Body of pancreas (tissue), 4 donors: ENCODE results near the gene PCBD2. TPM values are rescaled to one million over a fixed set of nuclear protein-coding genes. Genes with fewer than 3 reads are reported as not detected.

Source experiments
- ATAC-seq: fragments of 150-250 bp; one replicate; pipeline ENCODE4 v1.9.1; 2016
- DNase-seq, 4 donors: peaks; one replicate each; pipeline ENCODE4 v3.0.0-alpha.2; 2019
- H3K27ac ChIP-seq, 4 donors: fragments of 200-600 bp; sonication (generic); 1 replicate in 3 of 4; 2 replicates in 1 of 4; pipeline versions ENCODE4 v1.5.1 to v1.6.1; 2016 to 2019; ENCODE audit warnings: mild to moderate bottlenecking in 1 of 4, mixed read lengths in 1 of 4, moderate library complexity in 1 of 4
- H3K27me3 ChIP-seq, 2 donors: fragments of 200-600 bp; sonication (generic); one replicate each; pipeline ENCODE4 v1.6.0; 2016; ENCODE audit warnings: mild to moderate bottlenecking in 1 of 2
- H3K36me3 ChIP-seq, 2 donors: fragments of 200-600 bp; sonication (generic); replicated peaks in 1 of 2; 2 replicates each; pipeline ENCODE4 v1.5.1; 2016; ENCODE audit warnings: low read depth in 2 of 2; ENCODE audit not compliant: insufficient read depth in 1 of 2
- H3K4me1 ChIP-seq: fragments of 200-600 bp; sonication (generic); one replicate; pipeline ENCODE4 v1.6.0; 2016
- H3K4me3 ChIP-seq, 2 donors: fragments of 200-600 bp; sonication (generic); 1 replicate in 1 of 2; 2 replicates in 1 of 2; pipeline ENCODE4 v1.5.1; 2016 to 2019
- H3K9me3 ChIP-seq, 3 donors: fragments of 200-600 bp; sonication (generic); 1 replicate in 2 of 3; 2 replicates in 1 of 3; pipeline ENCODE4 v1.5.1; 2016
- POLR2A ChIP-seq, 3 donors: fragments of 450-650 bp; IDR thresholded peaks; one replicate each; pipeline ENCODE4 v1.6.1; 2016; ENCODE audit warnings: antibody characterized with exemption in 3 of 3, mild to moderate bottlenecking in 2 of 3
- WGBS, 2 donors: methylation state at CpG; one replicate each; pipeline ENCODE4 v1.1.5; 2017; 5-methylcytosine and 5-hydroxymethylcytosine counted together
- intact Hi-C: fragments of 100-400 bp; cut with DNase I; formaldehyde crosslinking; loops from one replicate; pipeline ENCODE4 v1.15.1; 2023
- microRNA counts, 2 donors: library from miRNA; unstranded; fragments of <30 nt; microRNA quantifications; one replicate each; lab custom pipeline; 2017
- microRNA-seq, 2 donors: library from miRNA; unstranded; fragments of <30 nt; microRNA quantifications; one replicate each; pipeline ENCODE4, GENCODE V29; 2016; ENCODE audit warnings: borderline number of aligned reads in 2 of 2, borderline replicate concordance in 2 of 2
- small RNA-seq: library from RNA; depleted of rRNA; stranded (forward); fragments of <200 nt; gene quantifications from one replicate; pipeline ENCODE3, GENCODE V24; 2016
- total RNA-seq, 2 donors: library from RNA; depleted of rRNA; stranded (reverse); fragments of >200 nt; gene quantifications; one replicate each; pipeline ENCODE4 v1.1.0, GENCODE V29; 2016
- TF ChIP-seq, protein P1 (sequence below), 7 experiments: fragments of 450-650 bp in 4 of 7; fragments of 200-600 bp in 3 of 7; sonication (generic) in 3 of 7; IDR thresholded peaks; one replicate each; pipeline ENCODE4 v1.5.1; 2016 to 2019; ENCODE audit warnings: antibody characterized with exemption in 7 of 7

Gene PCBD2
- total RNA-seq, 2 donors from 2014 or later: 9.9 to 15.8 TPM

DNA sequence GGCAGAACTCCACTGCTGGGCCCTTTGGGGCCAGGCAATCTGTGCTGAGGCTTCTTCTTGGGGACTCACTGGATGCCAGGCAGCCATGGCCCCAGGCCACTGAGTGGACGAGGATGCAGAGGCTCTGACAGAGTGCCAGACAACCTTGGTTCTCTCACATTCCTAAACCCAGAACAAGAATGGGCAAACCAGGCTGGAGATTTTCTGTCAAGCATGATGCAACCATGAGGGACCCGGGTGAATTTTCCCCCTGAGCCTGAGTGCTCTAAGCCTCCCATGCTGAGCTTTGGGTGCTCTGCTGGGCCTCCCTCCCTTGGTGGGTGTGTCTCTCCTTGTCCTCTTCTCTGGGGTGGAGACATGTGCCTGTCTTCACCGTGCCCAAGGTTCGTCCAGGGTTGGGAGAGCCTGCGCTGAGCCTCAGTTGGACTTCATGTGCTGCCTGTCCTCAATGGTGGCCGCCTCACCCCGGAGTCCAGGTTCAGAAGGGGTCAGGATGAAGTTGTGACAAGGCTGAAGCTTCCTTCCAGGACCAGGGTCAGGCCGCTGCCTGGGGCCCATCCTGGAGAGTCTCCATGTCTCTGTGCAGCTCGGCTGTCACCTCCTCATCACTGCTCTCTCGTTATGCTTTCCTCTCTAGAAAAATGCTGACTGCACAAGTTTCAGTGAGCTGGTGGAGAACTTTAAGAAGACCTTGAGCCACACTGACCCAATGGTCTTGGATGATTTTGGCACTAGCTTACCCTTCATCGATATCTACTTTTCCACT is 105.0 kb downstream of the PCBD2 start:
- ATAC-seq (no peak), DNase-seq (no peak)
- Histone ChIP-seq H3K4me3 (no peak overlapping the region), H3K4me1 (peaks cover 12% of the 10 kb centered on the region), H3K27ac (no peak overlapping the region), H3K27me3 (no peaks in the 10 kb centered on the region), H3K9me3 (no peaks in the 10 kb centered on the region), H3K36me3 (no peaks in the 10 kb centered on the region)
- 90 to 93% methylated on average over 6 to 11 of the region's 11 CpGs for WGBS, 2 donors
- TF ChIP-seq, protein P1, sequence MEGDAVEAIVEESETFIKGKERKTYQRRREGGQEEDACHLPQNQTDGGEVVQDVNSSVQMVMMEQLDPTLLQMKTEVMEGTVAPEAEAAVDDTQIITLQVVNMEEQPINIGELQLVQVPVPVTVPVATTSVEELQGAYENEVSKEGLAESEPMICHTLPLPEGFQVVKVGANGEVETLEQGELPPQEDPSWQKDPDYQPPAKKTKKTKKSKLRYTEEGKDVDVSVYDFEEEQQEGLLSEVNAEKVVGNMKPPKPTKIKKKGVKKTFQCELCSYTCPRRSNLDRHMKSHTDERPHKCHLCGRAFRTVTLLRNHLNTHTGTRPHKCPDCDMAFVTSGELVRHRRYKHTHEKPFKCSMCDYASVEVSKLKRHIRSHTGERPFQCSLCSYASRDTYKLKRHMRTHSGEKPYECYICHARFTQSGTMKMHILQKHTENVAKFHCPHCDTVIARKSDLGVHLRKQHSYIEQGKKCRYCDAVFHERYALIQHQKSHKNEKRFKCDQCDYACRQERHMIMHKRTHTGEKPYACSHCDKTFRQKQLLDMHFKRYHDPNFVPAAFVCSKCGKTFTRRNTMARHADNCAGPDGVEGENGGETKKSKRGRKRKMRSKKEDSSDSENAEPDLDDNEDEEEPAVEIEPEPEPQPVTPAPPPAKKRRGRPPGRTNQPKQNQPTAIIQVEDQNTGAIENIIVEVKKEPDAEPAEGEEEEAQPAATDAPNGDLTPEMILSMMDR (IDR thresholded peaks at IDR 0.05): no peak
- TF ChIP-seq POLR2A (IDR thresholded peaks at IDR 0.05): no peak
- intact Hi-C loops: no loop called here

DNA sequence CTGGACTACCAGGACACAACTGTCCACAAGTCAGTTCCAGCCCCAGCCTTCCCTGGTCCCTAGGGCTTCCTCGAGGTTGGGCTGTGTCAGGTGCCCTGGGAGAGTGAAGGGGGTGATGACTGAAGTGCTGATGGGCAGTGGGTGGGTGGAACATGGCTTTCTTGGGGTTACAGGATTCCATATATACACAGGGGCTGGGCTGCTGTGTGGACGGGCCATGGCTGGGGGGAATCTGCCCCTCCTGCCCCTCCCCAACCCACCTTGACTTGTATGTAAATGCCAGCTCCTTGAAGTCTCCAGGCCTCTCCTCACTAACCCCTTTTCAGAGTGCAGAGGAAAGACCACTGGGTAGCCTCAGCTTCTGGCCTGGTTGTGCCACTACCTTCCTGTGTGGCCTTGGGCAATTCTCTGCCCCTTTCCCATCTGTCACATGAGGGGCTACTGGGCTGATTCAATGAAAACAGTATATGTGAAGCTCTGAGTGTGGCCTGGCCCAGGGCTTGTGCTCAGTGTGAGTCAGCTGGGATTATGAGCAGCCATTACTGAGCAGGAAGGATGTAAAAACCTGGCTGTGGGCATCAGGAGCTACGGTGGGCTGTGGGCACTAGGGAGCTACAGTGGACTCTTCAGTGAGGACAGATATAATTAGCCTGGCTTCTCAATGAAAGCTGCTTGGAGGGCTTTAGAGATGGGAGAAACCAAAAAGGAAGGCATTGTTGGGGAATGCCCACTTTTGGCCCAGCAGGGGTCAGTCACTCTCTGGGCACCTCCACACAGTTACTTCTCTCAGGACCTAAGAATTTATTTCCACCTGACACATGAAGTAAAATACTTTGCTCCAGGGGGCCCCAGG is 105.8 kb downstream of the PCBD2 start:
- DNase-seq (no peak), ATAC-seq (no peak)
- TF ChIP-seq POLR2A (IDR thresholded peaks at IDR 0.05): no peak
- TF ChIP-seq, protein P1 (IDR thresholded peaks at IDR 0.05): no peak
- no peaks in the 10 kb centered on the region for H3K36me3 ChIP-seq
- no peaks in the 10 kb centered on the region for H3K27me3 ChIP-seq
- no peak overlapping the region for H3K4me3 ChIP-seq
- H3K27ac ChIP-seq: no peak overlapping the region
- 90 to 91% methylated on average over 3 of the region's 3 CpGs for WGBS, 2 donors
- intact Hi-C loops: no loop called here
- H3K4me1 ChIP-seq: peaks cover 16% of the 10 kb centered on the region
- no peaks in the 10 kb centered on the region for H3K9me3 ChIP-seq

DNA sequence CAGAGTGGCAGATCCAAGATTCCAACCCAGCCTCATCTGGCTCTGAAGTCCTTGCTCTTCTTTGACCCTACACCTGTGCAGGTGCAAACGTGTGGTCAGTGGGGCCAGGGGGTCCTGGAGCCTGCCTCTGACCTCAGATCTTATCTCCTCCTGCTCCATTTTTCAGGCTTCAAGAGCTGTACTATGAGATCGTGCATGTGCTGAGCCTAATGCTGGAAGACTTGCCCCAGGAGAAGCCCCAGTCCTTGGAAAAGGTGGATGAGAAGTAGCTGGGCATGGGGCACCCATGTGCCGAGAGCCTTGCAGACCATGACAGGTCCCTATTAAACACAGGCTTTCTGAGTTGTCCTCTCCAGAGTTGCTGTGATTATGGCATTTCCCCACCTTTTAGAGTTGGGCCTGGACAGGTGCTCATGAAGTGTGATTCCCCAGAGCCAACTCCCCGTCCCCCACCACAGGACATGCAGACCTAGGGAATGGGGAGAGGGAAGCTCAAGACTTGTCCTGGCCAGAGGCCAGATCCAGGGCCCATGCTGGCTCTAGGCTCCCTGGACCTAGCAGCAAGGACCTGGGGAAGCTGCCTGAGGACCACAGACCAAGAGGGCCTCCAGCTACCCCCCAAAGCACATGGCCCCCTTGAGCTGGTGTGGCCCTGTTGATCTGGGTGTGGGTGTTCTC is 106.6 kb downstream of the PCBD2 start:
- no peaks in the 10 kb centered on the region for H3K36me3 ChIP-seq
- 87 to 92% methylated on average over 2 to 4 of the region's 4 CpGs for whole genome bisulfite sequencing, 2 donors
- intact Hi-C loops: no loop called here
- ATAC-seq (no peak), DNase-seq (no peak)
- TF ChIP-seq, protein P1 (IDR thresholded peaks at IDR 0.05): no peak
- TF ChIP-seq POLR2A (IDR thresholded peaks at IDR 0.05): no peak
- H3K27ac ChIP-seq: no peak overlapping the region
- H3K4me1 ChIP-seq: peaks cover 16% of the 10 kb centered on the region
- no peak overlapping the region for H3K4me3 ChIP-seq
- H3K9me3 ChIP-seq: no peaks in the 10 kb centered on the region
- H3K27me3 ChIP-seq: no peaks in the 10 kb centered on the region

DNA sequence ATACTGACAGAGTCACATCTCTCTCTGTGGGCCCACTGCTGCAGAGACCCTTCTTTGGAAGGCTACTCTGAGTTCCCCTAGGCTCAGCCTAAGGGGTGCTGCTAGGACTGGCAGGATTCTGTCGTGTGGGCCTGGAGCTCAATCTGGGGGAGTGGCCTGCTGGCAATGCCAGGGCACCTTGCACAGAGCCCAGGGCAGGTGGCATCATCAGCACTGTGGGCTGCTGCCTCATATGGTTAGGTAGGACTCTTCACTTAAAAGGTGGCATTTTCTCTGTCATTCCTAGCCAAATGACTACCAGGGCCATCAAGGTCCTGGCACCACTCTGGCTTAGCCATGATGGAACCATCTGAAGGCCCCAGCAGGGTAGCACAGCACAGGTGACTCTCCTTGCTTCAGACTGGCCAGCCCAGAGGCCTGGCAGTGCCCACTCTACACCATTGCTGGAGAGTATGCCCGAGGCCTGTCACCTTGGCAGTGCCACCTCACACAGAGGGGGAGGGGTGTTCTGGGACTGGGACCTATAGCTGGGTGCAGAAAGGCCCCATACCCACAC is 107.2 kb downstream of the PCBD2 start:
- WGBS, 2 donors: 91 to 100% methylated on average over 1 to 2 of the region's 2 CpGs
- Histone ChIP-seq H3K4me1 (peaks cover 16% of the 10 kb centered on the region), H3K36me3 (no peaks in the 10 kb centered on the region), H3K27ac (no peak overlapping the region), H3K4me3 (no peak overlapping the region), H3K27me3 (no peaks in the 10 kb centered on the region), H3K9me3 (no peaks in the 10 kb centered on the region)
- no peak for DNase-seq
- TF ChIP-seq, protein P1 (IDR thresholded peaks at IDR 0.05): no peak
- TF ChIP-seq POLR2A (IDR thresholded peaks at IDR 0.05): no peak
- ATAC-seq: no peak
- intact Hi-C loops: no loop called here

MicroRNAs encoded within 50 kb of the gene (microRNA counts, 767-probe panel; counts per million panel counts)
- 0 to 736 counts per million in 2 donors for microRNA hsa-miR-4461 (lab: Ali Mortazavi, UCI)

Small RNA genes lying within 50 kb of the gene (microRNA-seq; reads per million reads assigned to microRNA genes)
- 0 reads per million in 2 donors for gene MIR4461

Small RNA genes lying within 50 kb of the gene (small RNA-seq; reads per million reads assigned to genes)
- gene MIR4461: not detected
- gene MTND3P25: not detected
- not detected for gene MTND4LP30

Other genes starting within 250 kb of the PCBD2 start
- 10 to 100 TPM in 1 of 2 donors, 1 to 10 TPM in 1; 7.9 to 29.8 TPM for gene CAMLG, start 166.6 kb upstream of the PCBD2 start, total RNA-seq
- gene DDX46, start 146.4 kb upstream of the PCBD2 start, total RNA-seq: 10 to 100 TPM; 31.9 to 36.3 TPM
- 10 to 100 TPM; 15.3 to 20.1 TPM for gene C5orf24, start 59.2 kb upstream of the PCBD2 start, total RNA-seq
- 10 to 100 TPM; 50.4 to 74.5 TPM for gene TXNDC15, start 30.8 kb upstream of the PCBD2 start, total RNA-seq
- gene CATSPER3, start 62.8 kb downstream of the PCBD2 start, total RNA-seq: under 1 TPM in 1 of 2 donors, not detected in 1; 0.52 TPM
- not detected for gene PITX1, start 129.1 kb downstream of the PCBD2 start, total RNA-seq